C4-2B (cell line): Measurements from ENCODE around the gene MEIS1.

Experiments used
- ZFX ChIP-seq: fragments of 450-650 bp; IDR thresholded peaks from 2 replicates; pipeline ENCODE4 v1.6.1; 2017
- TF ChIP-seq, protein P1 (sequence below): fragments of 450-650 bp; conservative IDR thresholded peaks from 2 replicates; pipeline ENCODE4 v1.5.1; 2017; ENCODE audit warnings: mild to moderate bottlenecking

DNA sequence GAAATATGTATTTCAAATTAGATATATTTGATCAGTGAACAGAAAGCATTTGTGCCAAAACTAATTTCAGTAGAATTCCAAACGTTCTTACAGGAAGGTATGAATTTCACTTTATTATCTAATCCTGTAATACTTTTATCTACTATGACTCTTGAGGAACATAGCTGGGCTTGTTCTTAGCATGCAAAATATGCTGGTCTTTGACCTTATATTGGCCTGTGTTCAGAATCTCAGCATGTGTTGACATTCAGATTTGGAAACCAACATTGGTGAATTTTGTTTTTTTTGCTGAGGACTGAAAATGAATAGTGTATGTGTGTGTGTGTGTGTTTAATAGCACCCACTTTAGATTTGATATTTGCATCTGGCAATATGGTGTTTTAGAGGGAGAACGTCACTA lies 112.2 kb downstream of the MEIS1 start:
- TF ChIP-seq, protein P1, sequence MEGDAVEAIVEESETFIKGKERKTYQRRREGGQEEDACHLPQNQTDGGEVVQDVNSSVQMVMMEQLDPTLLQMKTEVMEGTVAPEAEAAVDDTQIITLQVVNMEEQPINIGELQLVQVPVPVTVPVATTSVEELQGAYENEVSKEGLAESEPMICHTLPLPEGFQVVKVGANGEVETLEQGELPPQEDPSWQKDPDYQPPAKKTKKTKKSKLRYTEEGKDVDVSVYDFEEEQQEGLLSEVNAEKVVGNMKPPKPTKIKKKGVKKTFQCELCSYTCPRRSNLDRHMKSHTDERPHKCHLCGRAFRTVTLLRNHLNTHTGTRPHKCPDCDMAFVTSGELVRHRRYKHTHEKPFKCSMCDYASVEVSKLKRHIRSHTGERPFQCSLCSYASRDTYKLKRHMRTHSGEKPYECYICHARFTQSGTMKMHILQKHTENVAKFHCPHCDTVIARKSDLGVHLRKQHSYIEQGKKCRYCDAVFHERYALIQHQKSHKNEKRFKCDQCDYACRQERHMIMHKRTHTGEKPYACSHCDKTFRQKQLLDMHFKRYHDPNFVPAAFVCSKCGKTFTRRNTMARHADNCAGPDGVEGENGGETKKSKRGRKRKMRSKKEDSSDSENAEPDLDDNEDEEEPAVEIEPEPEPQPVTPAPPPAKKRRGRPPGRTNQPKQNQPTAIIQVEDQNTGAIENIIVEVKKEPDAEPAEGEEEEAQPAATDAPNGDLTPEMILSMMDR, result no peak
- TF ChIP-seq ZFX, result no peak
